NCI-H1092 (cell line): Measurements from ENCODE around the gene CSNK1D.

Source experiments
- DNase-seq: peaks from one replicate; lab custom pipeline; 2025; lab: John Stamatoyannopoulos, UW

CSNK1D gene

GRCh38 chr17:82295472-82295814 lies 21.9 kb upstream of the CSNK1D start:
- no peak for DNase-seq

- DNase-seq = no peak
Measured at GRCh38 chr17:82294064-82294773, 20.7 kb upstream of the CSNK1D start.

GRCh38 chr17:82292251-82293154 lies 19.0 kb upstream of the CSNK1D start:
- DNase-seq = peak; percentile 97

- no peak for DNase-seq
Measured at GRCh38 chr17:82291582-82292250, 18.2 kb upstream of the CSNK1D start.

- DNase-seq = no peak
Measured at GRCh38 chr17:82287868-82288801, 14.6 kb upstream of the CSNK1D start.

- no peak for DNase-seq
Measured at GRCh38 chr17:82287013-82287867, 13.7 kb upstream of the CSNK1D start.

- no peak for DNase-seq
Measured at GRCh38 chr17:82285141-82285540, 11.6 kb upstream of the CSNK1D start.

- peak; percentile 41 for DNase-seq
Measured at GRCh38 chr17:82283208-82283749, 9.8 kb upstream of the CSNK1D start.

GRCh38 chr17:82282239-82283207 lies 9.0 kb upstream of the CSNK1D start:
- DNase-seq = no peak

- DNase-seq = no peak
Measured at GRCh38 chr17:82281502-82282238, 8.2 kb upstream of the CSNK1D start.

- no peak for DNase-seq
Measured at GRCh38 chr17:82281076-82281475, 7.6 kb upstream of the CSNK1D start.

- no peak for DNase-seq
Measured at GRCh38 chr17:82280537-82280936, 7.0 kb upstream of the CSNK1D start.

GRCh38 chr17:82278786-82279391 lies 5.4 kb upstream of the CSNK1D start:
- DNase-seq = no peak

- no peak for DNase-seq
Measured at GRCh38 chr17:82278308-82278707, 4.8 kb upstream of the CSNK1D start.

GRCh38 chr17:82277851-82278250 lies 4.4 kb upstream of the CSNK1D start:
- no peak for DNase-seq

- no peak for DNase-seq
Measured at GRCh38 chr17:82276938-82277337, 3.4 kb upstream of the CSNK1D start.

- DNase-seq = no peak
Measured at GRCh38 chr17:82275326-82275725, 1.8 kb upstream of the CSNK1D start.
